ENCODE measurements around the gene KMT2C.

The KMT2C gene

GRCh38 chr7:152329469-152329868, 106.3 kb downstream of the KMT2C start:
- peaks cover 20% of the 10 kb centered on the region for H3K79me2 ChIP-seq (ENCODE audit: low read length)
- no peak overlapping the region for H2AFZ ChIP-seq (ENCODE audit: low read depth, low read length)
- no peaks in the 10 kb centered on the region for H3K4me1 ChIP-seq (ENCODE audit: low read length)
- H4K20me1 ChIP-seq (ENCODE audit: insufficient read depth, low read length) = peaks cover 30% of the 10 kb centered on the region
- H3K27me3 ChIP-seq (ENCODE audit: low read depth, low read length) = no peaks in the 10 kb centered on the region
- TF ChIP-seq CTCF (IDR thresholded peaks at IDR 0.05; ENCODE audit: low read depth, low read length) = no peak
- TF ChIP-seq EZH2phosphoT487 (IDR thresholded peaks at IDR 0.05; ENCODE audit: low read depth) = no peak
- no peak overlapping the region for H3K9ac ChIP-seq (ENCODE audit: low read length)
- peaks cover 4% of the 10 kb centered on the region for H3K36me3 ChIP-seq (replicated peaks; ENCODE audit: low read depth, low read length)
- no peaks in the 10 kb centered on the region for H3K9me3 ChIP-seq (ENCODE audit: insufficient read depth, low read length)
- no peak overlapping the region for H3K27ac ChIP-seq (ENCODE audit: low read length)
- H3K4me3 ChIP-seq (ENCODE audit: low read length) = no peak overlapping the region
- no peak overlapping the region for H3K4me2 ChIP-seq (ENCODE audit: low read length)

GRCh38 chr7:152328234-152328633, 107.6 kb downstream of the KMT2C start:
- Histone ChIP-seq H3K9me3 (ENCODE audit: insufficient read depth, low read length) (no peaks in the 10 kb centered on the region), H3K79me2 (ENCODE audit: low read length) (peaks cover 12% of the 10 kb centered on the region), H3K4me2 (ENCODE audit: low read length) (no peak overlapping the region), H4K20me1 (ENCODE audit: insufficient read depth, low read length) (peaks cover 23% of the 10 kb centered on the region), H3K27ac (ENCODE audit: low read length) (no peak overlapping the region), H3K27me3 (ENCODE audit: low read depth, low read length) (no peaks in the 10 kb centered on the region), H3K4me1 (ENCODE audit: low read length) (no peaks in the 10 kb centered on the region), H3K9ac (ENCODE audit: low read length) (no peak overlapping the region), H3K4me3 (ENCODE audit: low read length) (no peak overlapping the region), H3K36me3 (replicated peaks; ENCODE audit: low read depth, low read length) (peaks cover 4% of the 10 kb centered on the region), H2AFZ (ENCODE audit: low read depth, low read length) (no peak overlapping the region)
- no peak for TF ChIP-seq CTCF (IDR thresholded peaks at IDR 0.05; ENCODE audit: low read depth, low read length)
- TF ChIP-seq EZH2phosphoT487 (IDR thresholded peaks at IDR 0.05; ENCODE audit: low read depth) = no peak

GRCh38 chr7:152315845-152316244, 120.0 kb downstream of the KMT2C start:
- no peak overlapping the region for H3K4me2 ChIP-seq (ENCODE audit: low read length)
- H3K4me3 ChIP-seq (ENCODE audit: low read length) = no peak overlapping the region
- H3K27ac ChIP-seq (ENCODE audit: low read length) = no peak overlapping the region
- H2AFZ ChIP-seq (ENCODE audit: low read depth, low read length) = no peak overlapping the region
- no peak overlapping the region for H3K9ac ChIP-seq (ENCODE audit: low read length)
- no peaks in the 10 kb centered on the region for H3K9me3 ChIP-seq (ENCODE audit: insufficient read depth, low read length)
- peaks cover 13% of the 10 kb centered on the region for H3K79me2 ChIP-seq (ENCODE audit: low read length)
- H3K27me3 ChIP-seq (ENCODE audit: low read depth, low read length) = no peaks in the 10 kb centered on the region
- peaks cover 18% of the 10 kb centered on the region for H4K20me1 ChIP-seq (ENCODE audit: insufficient read depth, low read length)
- H3K4me1 ChIP-seq (ENCODE audit: low read length) = peaks cover 8% of the 10 kb centered on the region; the same call in 1 of the 2 replicates
- H3K36me3 ChIP-seq (replicated peaks; ENCODE audit: low read depth, low read length) = no peaks in the 10 kb centered on the region
- TF ChIP-seq EZH2phosphoT487 (IDR thresholded peaks at IDR 0.05; ENCODE audit: low read depth) (no peak), CTCF (IDR thresholded peaks at IDR 0.05; ENCODE audit: low read depth, low read length) (no peak)

GRCh38 chr7:152313831-152314604, 121.8 kb downstream of the KMT2C start:
- no peak overlapping the region for H3K9ac ChIP-seq (ENCODE audit: low read length)
- no peak overlapping the region for H3K27ac ChIP-seq (ENCODE audit: low read length)
- H3K4me3 ChIP-seq (ENCODE audit: low read length) = no peak overlapping the region
- H2AFZ ChIP-seq (ENCODE audit: low read depth, low read length) = no peak overlapping the region
- H3K36me3 ChIP-seq (replicated peaks; ENCODE audit: low read depth, low read length) = no peaks in the 10 kb centered on the region
- H3K27me3 ChIP-seq (ENCODE audit: low read depth, low read length) = no peaks in the 10 kb centered on the region
- no peak overlapping the region for H3K4me2 ChIP-seq (ENCODE audit: low read length)
- no peaks in the 10 kb centered on the region for H3K9me3 ChIP-seq (ENCODE audit: insufficient read depth, low read length)
- H3K79me2 ChIP-seq (ENCODE audit: low read length) = 0 out of 2 replicates have a peak, but pooled peaks cover 5% of the 10 kb centered on the region
- peaks cover 16% of the 10 kb centered on the region; the same call in 1 of the 2 replicates for H4K20me1 ChIP-seq (ENCODE audit: insufficient read depth, low read length)
- H3K4me1 ChIP-seq (ENCODE audit: low read length) = peaks cover 8% of the 10 kb centered on the region; the same call in 1 of the 2 replicates
- TF ChIP-seq CTCF (IDR thresholded peaks at IDR 0.05; ENCODE audit: low read depth, low read length) = no peak
- TF ChIP-seq EZH2phosphoT487 (IDR thresholded peaks at IDR 0.05; ENCODE audit: low read depth) = no peak

Data from OCI-LY3 (cell line).